ENCODE results near the gene ETV7.

Gene ETV7

GRCh38 chr6:36352477-36353157, 34.9 kb downstream of the ETV7 start:
- no peak for DNase-seq (ENCODE audit: low read depth)
- no peak for TF ChIP-seq CTCF (IDR thresholded peaks at IDR 0.05; ENCODE audit: control insufficient read depth, insufficient read depth, low read depth, low read length, missing control alignments)
- H3K4me3 ChIP-seq (ENCODE audit: control insufficient read depth, low read depth, low read length) = no peak overlapping the region

- peak; percentile 89 for DNase-seq (ENCODE audit: low read depth)
- no peak for TF ChIP-seq CTCF (IDR thresholded peaks at IDR 0.05; ENCODE audit: control insufficient read depth, insufficient read depth, low read depth, low read length, missing control alignments)
- H3K4me3 ChIP-seq (ENCODE audit: control insufficient read depth, low read depth, low read length) = no peak overlapping the region
These were observed 36.5 kb downstream of the ETV7 start for GRCh38 chr6:36350681-36351571.

GRCh38 chr6:36350082-36350481, 37.4 kb downstream of the ETV7 start:
- no peak for TF ChIP-seq CTCF (IDR thresholded peaks at IDR 0.05; ENCODE audit: control insufficient read depth, insufficient read depth, low read depth, low read length, missing control alignments)
- DNase-seq (ENCODE audit: low read depth) = no peak
- H3K4me3 ChIP-seq (ENCODE audit: control insufficient read depth, low read depth, low read length) = no peak overlapping the region

- no peak for TF ChIP-seq CTCF (IDR thresholded peaks at IDR 0.05; ENCODE audit: control insufficient read depth, insufficient read depth, low read depth, low read length, missing control alignments)
- no peak for DNase-seq (ENCODE audit: low read depth)
- no peak overlapping the region for H3K4me3 ChIP-seq (ENCODE audit: control insufficient read depth, low read depth, low read length)
These were observed 38.2 kb downstream of the ETV7 start for GRCh38 chr6:36349240-36349639.

- no peak overlapping the region for H3K4me3 ChIP-seq (ENCODE audit: control insufficient read depth, low read depth, low read length)
- TF ChIP-seq CTCF (IDR thresholded peaks at IDR 0.05; ENCODE audit: control insufficient read depth, insufficient read depth, low read depth, low read length, missing control alignments) = no peak
- DNase-seq (ENCODE audit: low read depth) = no peak
These were observed 39.8 kb downstream of the ETV7 start for GRCh38 chr6:36347621-36348020.

- H3K4me3 ChIP-seq (ENCODE audit: control insufficient read depth, low read depth, low read length) = no peak overlapping the region
- no peak for TF ChIP-seq CTCF (IDR thresholded peaks at IDR 0.05; ENCODE audit: control insufficient read depth, insufficient read depth, low read depth, low read length, missing control alignments)
- DNase-seq (ENCODE audit: low read depth) = no peak
These were observed 40.8 kb downstream of the ETV7 start for GRCh38 chr6:36346486-36347273.
